Retina (tissue), 1 donor: ENCODE data around the gene BTRC.

Source experiments
- DNase-seq: peaks from one replicate; pipeline ENCODE4 v3.0.0-alpha.2; 2016

Gene BTRC

GRCh38 chr10:101446947-101447346 lies 93.0 kb downstream of the BTRC start:
- DNase-seq = no peak

- DNase-seq = no peak
These were observed 93.5 kb downstream of the BTRC start for GRCh38 chr10:101447477-101447876.

GRCh38 chr10:101450277-101451080 lies 96.5 kb downstream of the BTRC start:
- no peak for DNase-seq

- no peak for DNase-seq
These were observed 97.3 kb downstream of the BTRC start for GRCh38 chr10:101451261-101451660.

- peak; percentile 43 for DNase-seq
These were observed 97.7 kb downstream of the BTRC start for GRCh38 chr10:101451667-101452069.

GRCh38 chr10:101452176-101452575 lies 98.2 kb downstream of the BTRC start:
- no peak for DNase-seq

GRCh38 chr10:101452593-101452992 lies 98.6 kb downstream of the BTRC start:
- DNase-seq = no peak

- DNase-seq = no peak
These were observed 99.4 kb downstream of the BTRC start for GRCh38 chr10:101453318-101453717.

GRCh38 chr10:101453791-101454718 lies 100.1 kb downstream of the BTRC start:
- no peak for DNase-seq

- no peak for DNase-seq
These were observed 104.9 kb downstream of the BTRC start for GRCh38 chr10:101458869-101459268.

- no peak for DNase-seq
These were observed 110.1 kb downstream of the BTRC start for GRCh38 chr10:101464082-101464481.

GRCh38 chr10:101464599-101464998 lies 110.6 kb downstream of the BTRC start:
- peak; percentile 51 for DNase-seq

GRCh38 chr10:101466016-101466912 lies 112.3 kb downstream of the BTRC start:
- peak; percentile 73 for DNase-seq

GRCh38 chr10:101467286-101467770 lies 113.4 kb downstream of the BTRC start:
- peak; percentile 72 for DNase-seq

GRCh38 chr10:101468159-101468558 lies 114.2 kb downstream of the BTRC start:
- no peak for DNase-seq

GRCh38 chr10:101476383-101476782 lies 122.4 kb downstream of the BTRC start:
- no peak for DNase-seq

- DNase-seq = no peak
These were observed 125.0 kb downstream of the BTRC start for GRCh38 chr10:101478956-101479355.

GRCh38 chr10:101481256-101481655 lies 127.3 kb downstream of the BTRC start:
- DNase-seq = no peak

- DNase-seq = no peak
These were observed 128.6 kb downstream of the BTRC start for GRCh38 chr10:101482568-101482967.

- DNase-seq = no peak
These were observed 130.3 kb downstream of the BTRC start for GRCh38 chr10:101484175-101484745.

- DNase-seq = no peak
These were observed 131.2 kb downstream of the BTRC start for GRCh38 chr10:101485207-101485606.
